HG03354 (cell line): ENCODE results near the gene KLHL33.

Experiments used
- ATAC-seq: cut with Tn5 transposase; IDR thresholded peaks from one replicate; pipeline ENCODE4 v1.9.1; 2021; ENCODE audit warnings: mild to moderate bottlenecking; ENCODE audit not compliant: unreplicated experiment, poor library complexity, severe bottlenecking

KLHL33 gene, protein sequence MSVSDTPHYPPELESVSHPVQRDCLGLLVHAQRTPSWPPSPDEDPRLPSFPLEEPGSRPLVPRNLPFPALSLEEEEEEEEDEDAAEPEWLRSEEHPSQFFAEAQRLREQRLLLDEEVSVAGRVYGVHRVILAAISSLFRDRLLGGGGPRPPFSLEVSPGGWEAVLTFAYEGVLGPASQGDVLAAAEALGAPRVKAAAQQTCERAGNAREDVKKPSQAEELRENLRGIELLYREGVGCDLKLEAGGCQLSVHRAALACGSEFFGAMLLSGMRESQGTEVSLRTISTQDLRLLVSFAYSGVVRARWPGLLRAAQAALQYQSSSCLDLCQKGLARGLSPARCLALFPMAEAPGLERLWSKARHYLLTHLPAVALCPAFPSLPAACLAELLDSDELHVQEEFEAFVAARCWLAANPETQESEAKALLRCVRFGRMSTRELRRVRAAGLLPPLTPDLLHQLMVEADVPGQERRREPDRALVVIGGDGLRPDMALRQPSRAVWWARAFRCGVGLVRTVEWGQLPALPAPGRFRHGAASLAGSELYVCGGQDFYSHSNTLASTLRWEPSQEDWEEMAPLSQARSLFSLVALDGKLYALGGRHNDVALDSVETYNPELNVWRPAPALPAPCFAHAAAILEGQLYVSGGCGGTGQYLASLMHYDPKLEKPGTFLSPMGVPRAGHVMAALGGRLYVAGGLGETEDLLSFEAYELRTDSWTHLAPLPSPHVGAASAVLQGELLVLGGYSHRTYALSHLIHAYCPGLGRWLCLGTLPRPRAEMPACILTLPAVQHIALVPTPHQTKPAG

GRCh38 chr14:20435582-20436362 is at the start of gene KLHL33:
Gene KLHL33 (minus strand): TSS chr14:20436166. CDS start chr14:20435811, 355 bp downstream.
- ATAC-seq = no peak

- ATAC-seq = no peak
Observed at GRCh38 chr14:20482382-20482781, 46.4 kb upstream of the KLHL33 start.

DNA sequence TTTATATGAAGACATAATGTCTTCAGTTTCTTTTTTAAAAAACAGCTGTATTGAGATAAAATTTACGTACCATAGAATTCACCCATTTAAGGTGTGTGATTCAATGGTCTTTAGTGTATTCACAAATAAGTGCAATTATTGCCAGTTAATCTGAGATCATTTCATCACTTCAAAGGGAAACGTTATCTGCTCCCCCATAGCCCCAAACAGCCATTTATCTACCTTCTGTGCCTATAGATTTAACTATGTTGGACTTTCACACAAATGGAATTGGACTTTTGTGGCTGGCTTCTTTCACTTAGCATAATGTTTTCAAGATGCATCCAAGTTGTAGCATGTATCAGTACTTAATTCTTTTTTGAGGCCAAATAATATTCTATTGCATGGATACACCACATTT is 42.9 kb upstream of the KLHL33 start:
- ATAC-seq = no peak

DNA sequence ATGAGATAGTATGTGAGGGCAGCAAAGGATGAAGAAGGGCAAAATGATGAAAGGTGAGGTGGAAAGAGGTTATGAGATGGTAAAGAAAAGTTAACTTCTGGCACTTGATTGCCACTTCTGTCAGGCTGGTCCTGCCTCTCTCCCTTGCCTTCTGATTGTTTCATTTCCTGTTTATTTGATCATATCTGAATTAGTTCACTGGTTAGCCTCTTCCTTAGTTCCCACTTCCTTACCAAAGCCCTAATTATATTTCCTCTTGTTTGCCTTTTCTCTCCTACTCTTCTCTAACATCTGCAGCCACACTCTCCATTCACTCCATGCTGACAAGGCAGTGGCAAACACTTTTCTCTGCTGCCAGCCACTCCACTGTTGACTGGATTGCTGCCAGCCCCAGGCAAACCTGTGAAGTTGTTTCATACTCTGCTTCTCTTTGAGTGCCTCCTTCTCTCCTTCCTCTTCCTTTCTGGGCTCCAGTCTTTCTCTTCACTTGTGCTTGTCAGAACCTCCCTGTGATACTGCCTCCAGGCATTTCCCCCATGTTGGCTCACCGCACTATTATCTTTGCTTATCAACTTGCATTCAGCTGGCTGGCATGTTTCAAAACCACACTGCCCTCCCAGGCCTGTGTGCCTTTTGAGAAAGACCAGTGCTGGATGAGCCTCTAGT is 41.4 kb upstream of the KLHL33 start:
- no peak for ATAC-seq

- ATAC-seq = no peak
Observed at GRCh38 chr14:20476776-20477175, 40.8 kb upstream of the KLHL33 start.

- no peak for ATAC-seq
Observed at GRCh38 chr14:20472536-20473169, 36.7 kb upstream of the KLHL33 start.

GRCh38 chr14:20470603-20470901 is 34.6 kb upstream of the KLHL33 start:
- ATAC-seq = no peak

DNA sequence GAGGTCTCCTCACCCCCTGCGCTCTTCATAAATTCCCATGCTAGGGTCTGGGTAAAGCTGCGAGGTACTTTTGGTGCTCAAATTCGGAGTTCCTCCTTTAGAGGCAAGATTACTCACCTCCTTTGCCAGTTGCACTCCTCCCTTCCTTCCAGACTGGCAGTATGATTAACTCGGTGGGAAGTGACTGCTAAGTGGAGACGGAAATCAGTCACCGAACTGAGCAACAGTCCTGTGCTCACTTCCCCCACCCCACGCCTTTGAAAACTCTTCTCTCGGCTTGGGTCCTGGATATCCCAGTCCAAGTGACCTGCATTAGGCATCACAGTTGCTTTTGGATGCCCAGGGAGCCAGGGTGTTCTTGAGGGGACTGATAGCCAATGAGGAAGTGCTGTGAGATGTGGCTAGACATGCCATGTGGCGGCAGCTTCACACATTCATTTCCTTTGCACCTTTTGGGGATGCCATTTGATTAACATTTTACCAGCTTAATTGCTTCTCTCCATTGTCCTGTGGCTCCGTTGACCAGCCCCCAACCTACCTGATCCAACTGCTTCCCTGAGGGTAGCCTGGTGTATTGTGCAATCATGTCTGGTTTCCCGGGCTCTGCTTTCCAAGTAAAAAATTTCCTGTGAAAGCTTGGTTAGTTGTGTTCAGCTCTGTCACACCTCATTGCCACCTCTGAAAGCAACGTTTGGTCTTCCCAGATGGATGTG is 34.1 kb upstream of the KLHL33 start:
- ATAC-seq = peak; percentile 36

GRCh38 chr14:20469242-20469889 is 33.4 kb upstream of the KLHL33 start, which contains the start of gene PNP:
Gene PNP (plus strand): TSS chr14:20469406. CDS start chr14:20469525, 119 bp downstream.
- ATAC-seq = peak; percentile 94

GRCh38 chr14:20468764-20469241 is 32.8 kb upstream of the KLHL33 start:
- no peak for ATAC-seq

GRCh38 chr14:20461225-20462141 is 25.5 kb upstream of the KLHL33 start, which contains the start of gene PIP4P1:
Gene PIP4P1 (minus strand): TSS chr14:20461434. CDS start chr14:20461325, 109 bp downstream.
- peak; percentile 94 for ATAC-seq

- ATAC-seq = peak; percentile 16
Observed at GRCh38 chr14:20460458-20461224, 24.7 kb upstream of the KLHL33 start.

- ATAC-seq = no peak
Observed at GRCh38 chr14:20458031-20458789, 22.2 kb upstream of the KLHL33 start.

DNA sequence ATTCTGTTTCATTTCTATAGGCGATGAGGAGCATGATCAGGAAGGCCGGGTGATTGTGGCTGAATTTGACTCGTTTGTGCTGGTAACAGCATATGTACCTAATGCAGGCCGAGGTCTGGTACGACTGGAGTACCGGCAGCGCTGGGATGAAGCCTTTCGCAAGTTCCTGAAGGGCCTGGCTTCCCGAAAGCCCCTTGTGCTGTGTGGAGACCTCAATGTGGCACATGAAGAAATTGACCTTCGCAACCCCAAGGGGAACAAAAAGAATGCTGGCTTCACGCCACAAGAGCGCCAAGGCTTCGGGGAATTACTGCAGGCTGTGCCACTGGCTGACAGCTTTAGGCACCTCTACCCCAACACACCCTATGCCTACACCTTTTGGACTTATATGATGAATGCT is 21.0 kb upstream of the KLHL33 start:
- ATAC-seq = no peak
